HG02938 (cell line): ENCODE data around the gene ATG2B.
"Not testable (repeated sequence)": the region's sequence is repeated elsewhere in the genome, so short reads cannot be mapped to it uniquely, and the experiment has no call there.

Experiments used
- ATAC-seq: cut with Tn5 transposase; IDR thresholded peaks from one replicate; pipeline ENCODE4 v1.9.1; 2021; ENCODE audit warnings: mild to moderate bottlenecking, moderate library complexity; ENCODE audit not compliant: unreplicated experiment

The ATG2B gene

DNA sequence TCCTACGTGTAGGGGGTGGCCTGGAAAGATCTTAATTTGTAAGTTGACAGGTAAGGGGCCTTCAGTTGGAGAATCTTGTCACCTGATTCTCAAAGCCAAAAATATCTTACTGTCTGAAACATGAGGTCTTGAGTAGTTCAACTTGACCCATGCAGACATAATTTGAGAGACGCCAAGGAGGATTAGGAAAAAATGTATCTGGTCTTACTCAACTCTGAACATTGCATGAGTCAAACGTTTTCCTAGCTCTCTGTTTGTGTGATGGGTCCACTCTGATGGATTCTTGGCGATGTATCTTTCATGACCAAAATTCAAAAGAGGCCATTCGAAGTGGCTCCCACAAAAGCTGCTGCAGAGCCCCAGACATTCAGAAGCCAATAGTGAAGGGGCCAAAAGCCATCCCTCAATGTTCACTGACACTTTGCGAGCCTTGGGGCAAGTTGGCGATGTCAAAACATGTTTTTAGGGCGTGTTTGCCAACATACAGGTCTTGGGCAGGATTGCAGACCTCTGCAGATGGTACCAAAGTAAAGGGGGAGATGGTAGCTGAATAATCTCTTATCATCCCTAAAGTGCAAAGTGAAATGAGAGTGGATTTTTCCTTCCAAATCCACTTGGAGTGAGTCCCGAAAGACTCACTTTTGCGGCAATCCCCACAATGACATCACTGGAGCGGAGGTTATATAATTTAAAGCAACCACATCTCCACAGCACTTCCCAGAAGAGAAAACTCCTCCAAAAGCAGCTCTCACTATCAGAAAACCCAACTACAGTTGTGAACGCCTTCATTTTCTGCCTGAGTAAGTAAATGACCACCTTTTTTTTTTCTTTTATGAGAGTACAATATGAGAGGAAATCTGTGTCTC, 107.4 kb downstream of the ATG2B start, which contains the start of gene BDKRB1:
Gene BDKRB1, plus strand, starts transcription at position 710 of the 866 bp plus-strand sequence. CDS start 7,473 bp downstream, outside the sequence.
- no peak for ATAC-seq

DNA sequence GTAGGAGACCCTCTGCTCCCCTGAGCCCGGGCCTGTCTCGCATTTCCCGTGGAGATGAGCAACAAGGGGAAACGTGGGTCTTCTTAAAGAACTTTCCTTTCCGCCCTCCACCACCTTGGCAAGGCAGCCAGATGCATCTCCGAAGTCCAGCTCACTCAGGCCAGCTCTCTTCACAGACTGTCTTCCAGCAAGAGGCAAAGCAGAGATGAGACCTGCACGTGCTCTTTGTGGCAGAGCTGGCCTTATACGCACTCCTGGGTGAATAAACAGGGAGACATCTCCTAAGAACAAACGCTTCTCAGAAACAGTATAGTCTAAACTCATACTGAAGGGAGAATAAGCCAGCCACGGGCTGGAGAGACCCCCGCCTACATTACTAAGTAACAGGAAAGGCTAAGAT, 108.5 kb downstream of the ATG2B start:
- no peak for ATAC-seq

GRCh38 chr14:96252999-96253539, 110.1 kb downstream of the ATG2B start:
- no peak for ATAC-seq

GRCh38 chr14:96252323-96252998, 110.7 kb downstream of the ATG2B start:
- ATAC-seq: no peak

- no peak for ATAC-seq
Observed at GRCh38 chr14:96251656-96252155, 111.4 kb downstream of the ATG2B start.

GRCh38 chr14:96250485-96250884, 112.7 kb downstream of the ATG2B start:
- ATAC-seq: no peak

DNA sequence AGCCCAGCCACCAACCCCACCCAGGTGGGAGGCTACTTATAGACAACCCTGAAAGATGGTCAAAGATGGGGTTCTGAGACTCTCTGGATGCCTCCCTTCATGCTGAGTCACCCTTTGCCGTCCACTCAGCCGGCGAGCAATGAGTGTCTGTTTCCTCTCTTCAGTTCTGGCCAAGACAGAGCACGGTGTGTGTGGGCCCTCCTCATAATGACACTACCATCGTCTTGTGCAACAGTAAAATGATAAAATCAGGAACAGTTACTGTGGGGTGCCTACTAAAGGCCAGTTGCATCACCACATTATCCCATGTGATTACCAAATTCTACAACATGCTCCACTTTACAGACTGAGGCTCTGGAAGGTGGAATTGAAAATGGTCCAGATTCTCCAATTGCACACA, 114.1 kb downstream of the ATG2B start:
- no peak for ATAC-seq

GRCh38 chr14:96247031-96247430, 116.1 kb downstream of the ATG2B start:
- no peak for ATAC-seq

DNA sequence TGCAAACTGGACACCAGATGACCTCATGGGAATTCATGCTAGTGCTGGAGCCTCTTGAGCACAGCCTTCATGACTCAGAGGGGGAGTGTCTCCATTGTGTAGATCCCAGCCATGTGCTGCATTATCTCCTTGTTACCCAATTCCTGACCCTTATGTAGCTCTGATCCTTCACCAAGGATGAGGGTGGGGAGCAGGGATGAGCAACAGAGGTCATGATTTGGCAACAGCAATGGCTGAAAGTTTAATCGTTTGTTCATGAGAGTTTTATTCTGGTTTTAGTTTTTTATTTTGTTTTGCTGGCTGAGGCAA, 116.6 kb downstream of the ATG2B start:
- no peak for ATAC-seq

DNA sequence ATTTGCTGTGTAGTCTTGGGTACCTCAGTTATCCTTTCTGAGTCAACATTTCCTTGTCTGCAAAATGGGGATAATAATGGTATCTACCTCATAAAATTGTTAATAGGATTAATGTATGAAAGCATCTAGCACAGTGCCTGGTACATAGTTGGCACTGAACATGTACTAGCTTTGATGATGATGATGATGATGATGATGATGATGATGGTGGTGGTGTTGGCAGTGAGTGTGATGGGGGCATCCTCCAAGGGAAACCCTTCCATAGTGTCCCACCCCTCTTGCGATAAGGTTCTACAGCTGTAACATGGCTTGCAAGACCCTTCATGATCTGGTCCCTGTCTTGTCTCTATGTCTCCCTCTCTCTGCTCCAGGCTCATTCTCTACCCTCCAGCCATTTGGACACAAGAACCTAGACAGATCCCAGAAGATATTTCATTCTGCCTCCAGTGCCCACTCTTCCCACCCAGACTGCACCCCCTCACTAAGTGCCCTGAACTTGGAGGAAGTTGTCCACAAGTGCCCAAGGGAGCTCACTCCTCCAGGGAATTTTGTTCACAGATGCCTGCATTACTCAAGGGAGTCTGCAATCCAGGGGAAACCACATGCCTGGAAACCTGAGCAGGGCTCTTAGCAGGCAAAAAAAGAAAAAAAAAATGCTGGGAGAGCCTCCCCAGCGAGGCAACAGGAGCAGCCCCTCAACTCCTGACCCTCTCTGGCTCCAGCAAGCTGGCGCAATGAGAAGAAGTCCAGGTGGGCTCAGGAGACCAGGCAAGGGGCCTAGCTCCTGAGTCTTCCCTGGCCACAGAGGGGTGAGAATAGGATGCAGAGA, 117.2 kb downstream of the ATG2B start:
- ATAC-seq: no peak

DNA sequence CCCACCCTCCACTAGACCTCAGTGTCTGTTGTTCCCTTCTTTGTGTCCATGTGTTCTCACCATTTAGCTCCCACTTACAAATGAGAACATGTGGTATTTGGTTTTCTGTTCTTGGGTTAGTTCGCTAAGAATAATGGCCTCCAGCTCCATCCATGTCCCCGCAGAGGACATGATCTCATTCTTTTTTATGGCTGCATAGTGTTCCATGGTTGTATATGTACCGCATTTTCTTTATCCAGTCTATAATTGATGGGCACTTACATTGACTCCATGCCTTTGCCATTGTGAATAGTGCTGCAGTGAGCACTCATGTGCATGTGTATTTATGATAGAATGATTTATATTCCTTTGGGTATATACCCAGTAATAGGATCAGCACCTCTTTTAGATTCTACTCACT, 118.1 kb downstream of the ATG2B start:
- not testable (repeated sequence) for ATAC-seq

DNA sequence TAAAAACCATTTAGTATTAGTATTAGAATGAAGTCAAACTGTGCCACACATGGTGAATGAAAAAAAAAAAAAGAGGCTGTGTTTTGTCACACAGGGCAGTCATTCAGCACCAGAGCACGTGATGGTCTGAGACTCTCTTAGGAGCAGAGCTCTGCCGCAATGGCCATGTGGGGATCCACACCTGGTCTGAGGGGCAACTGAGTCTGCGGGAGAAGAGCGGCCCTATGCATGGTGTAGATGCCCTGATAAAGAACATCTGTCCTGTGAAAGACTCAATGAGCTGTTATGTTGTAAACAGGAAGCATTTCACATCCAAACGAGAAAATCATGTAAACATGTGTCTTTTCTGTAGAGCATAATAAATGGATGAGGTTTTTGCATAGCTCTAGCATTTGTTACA, 119.4 kb downstream of the ATG2B start:
- no peak for ATAC-seq

- ATAC-seq: no peak
Observed at GRCh38 chr14:96242126-96242525, 121.0 kb downstream of the ATG2B start.

DNA sequence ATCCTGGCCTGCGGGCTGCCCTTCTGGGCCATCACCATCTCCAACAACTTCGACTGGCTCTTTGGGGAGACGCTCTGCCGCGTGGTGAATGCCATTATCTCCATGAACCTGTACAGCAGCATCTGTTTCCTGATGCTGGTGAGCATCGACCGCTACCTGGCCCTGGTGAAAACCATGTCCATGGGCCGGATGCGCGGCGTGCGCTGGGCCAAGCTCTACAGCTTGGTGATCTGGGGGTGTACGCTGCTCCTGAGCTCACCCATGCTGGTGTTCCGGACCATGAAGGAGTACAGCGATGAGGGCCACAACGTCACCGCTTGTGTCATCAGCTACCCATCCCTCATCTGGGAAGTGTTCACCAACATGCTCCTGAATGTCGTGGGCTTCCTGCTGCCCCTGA, 122.5 kb downstream of the ATG2B start:
- ATAC-seq: no peak

DNA sequence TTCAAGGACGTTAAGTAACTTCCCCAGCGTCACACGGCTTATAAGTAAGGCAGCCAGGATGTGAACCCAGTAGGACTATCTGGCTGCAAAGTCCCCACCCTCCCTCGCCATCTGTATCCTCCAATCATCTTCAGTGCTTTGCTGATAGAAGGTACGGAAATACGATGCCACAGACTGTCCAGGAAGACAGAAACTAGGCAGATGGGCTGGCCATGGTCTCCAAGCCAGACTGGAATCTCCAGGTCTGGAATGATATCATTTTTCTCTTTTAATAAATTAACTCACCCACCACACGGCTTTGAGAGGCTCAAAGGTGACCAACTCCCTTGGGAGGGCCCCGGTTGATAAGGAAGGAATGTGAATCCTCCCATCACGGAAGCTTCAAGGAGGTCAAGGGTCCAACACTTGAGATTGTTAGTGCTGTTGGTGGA, 123.4 kb downstream of the ATG2B start:
- ATAC-seq: no peak

DNA sequence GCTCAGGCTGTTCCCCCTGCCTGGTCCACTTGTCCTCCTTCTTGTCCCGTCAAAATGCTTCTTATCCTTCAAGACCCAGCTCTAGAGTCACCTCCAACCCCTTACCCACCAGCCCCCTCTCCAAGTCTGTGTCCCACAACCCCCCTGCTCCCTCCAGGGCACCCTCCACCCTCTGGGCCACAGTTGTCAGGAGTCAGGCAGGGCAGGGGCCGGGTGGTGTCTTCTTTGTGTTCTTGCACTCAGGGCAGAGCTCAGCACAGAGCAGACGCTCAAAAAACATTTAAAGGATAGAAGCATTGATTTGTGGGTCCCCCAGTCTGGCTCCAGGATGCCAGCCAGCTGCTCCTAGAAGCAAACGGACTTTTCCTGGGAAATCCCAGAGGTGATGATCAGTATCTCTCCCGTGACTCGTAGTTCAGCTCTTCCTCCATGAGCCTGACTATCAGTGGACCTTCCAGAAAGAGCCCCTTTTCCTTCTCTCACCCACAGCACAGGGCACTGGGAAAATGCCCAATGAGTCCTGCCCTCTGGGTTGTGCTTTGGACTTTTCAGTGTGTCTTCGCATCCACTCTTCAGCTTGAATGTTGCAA, 124.4 kb downstream of the ATG2B start:
- no peak for ATAC-seq

DNA sequence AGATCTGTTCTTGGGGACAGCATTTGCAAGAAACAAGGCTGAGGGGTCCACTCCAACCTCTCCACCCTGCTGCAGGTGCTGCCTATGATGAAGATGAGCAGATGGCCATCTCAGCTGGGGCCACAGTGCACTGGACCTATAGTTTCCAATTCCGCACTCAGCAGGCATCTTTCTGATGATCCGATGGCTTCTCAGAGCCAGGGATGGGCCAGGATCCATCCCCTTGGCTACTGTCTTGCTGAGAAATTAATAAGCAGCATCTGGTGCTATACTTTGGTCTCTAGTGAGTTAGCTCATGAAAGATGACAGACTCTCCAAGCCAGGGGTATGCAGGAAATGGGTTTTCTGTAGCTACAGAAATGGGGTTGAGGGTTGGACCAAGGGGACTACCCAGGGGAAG, 125.5 kb downstream of the ATG2B start:
- no peak for ATAC-seq

DNA sequence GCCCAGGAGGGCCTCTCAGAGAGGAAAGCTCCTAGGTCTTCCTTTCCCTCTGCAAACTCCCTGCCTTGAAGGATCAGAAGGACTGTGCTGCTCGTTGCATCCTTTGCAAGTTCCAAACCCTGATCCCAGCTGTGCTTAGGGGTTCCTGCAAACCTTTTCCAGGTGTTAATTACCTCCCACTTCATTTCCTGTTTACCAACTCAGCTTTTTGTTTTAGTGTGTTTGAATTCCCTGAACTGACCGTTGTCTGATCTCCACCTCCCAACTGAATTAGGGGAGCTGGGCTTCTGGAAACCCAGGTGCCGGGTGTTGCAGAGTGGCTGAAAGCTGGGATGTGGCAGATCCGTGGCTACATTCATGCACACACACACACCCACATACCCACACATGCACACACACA, 127.7 kb downstream of the ATG2B start:
- ATAC-seq: no peak

DNA sequence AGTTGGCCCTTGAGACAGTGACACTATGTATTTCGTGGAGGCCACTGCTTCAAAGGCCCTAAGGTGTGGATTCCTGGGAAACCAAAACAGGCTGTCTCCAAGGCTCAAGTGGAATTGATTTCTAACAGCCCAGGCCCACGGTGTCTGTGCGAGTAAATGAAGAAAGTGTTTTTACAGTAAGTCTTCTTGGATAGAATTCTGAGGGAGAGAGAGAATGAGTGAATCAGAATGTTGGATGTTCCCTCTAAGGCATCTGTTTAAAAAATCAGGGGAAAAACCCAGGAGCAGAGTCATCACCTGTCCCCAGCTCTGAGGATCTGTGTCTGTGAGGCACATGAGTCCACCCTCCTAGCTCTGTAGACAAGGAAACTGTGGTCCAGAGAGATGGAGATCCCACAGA, 129.5 kb downstream of the ATG2B start:
- ATAC-seq: no peak

GRCh38 chr14:96232506-96232905, 130.6 kb downstream of the ATG2B start:
- ATAC-seq: no peak
